CD4-positive, alpha-beta T cell treated with Interleukin-4 for 1 hour (primary cell): Measurements from ENCODE around the gene COL4A2.
"Not testable (repeated sequence)": the region's sequence is repeated elsewhere in the genome, so short reads cannot be mapped to it uniquely, and the experiment has no call there.

Experiments
- DNase-seq, 2 donors: peaks; one replicate each; pipeline ENCODE4 v3.0.0-alpha.2; 2020 to 2022

Gene COL4A2

DNA sequence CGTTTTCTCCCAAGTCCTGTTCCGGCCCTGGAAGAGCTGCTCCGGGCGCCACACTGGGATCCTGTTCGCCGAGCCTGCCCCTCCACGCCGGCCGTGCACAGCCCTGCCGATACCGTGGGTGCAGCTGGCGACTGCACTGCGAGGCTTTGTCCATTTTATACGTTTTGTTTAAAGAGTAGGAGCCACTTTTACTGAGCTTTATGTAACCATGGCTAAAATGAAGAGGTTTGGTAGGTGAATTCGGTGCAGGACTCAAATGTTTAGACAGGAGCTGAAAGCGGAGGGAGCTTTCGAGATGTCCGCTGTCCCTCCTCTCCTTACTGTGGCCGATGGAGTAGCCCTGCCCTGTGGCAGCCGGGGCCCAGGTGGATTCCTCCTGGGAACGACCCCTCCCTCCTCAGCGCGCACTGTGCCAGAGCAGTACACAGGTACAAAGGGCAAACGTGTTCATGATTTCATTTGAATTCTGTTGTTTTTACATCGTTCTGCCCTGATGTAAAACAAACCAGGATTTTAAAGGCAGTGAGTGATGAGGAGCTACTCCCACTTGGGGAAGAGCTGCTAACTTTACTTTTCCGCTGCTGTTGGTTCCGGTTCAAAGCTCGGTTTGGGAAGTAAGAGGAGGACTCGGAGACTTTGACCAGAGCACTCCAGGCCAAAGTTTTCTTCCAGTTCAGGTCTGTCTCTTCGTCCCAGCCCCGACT is 1.7 kb downstream of the COL4A2 start:
- no peak for DNase-seq

DNA sequence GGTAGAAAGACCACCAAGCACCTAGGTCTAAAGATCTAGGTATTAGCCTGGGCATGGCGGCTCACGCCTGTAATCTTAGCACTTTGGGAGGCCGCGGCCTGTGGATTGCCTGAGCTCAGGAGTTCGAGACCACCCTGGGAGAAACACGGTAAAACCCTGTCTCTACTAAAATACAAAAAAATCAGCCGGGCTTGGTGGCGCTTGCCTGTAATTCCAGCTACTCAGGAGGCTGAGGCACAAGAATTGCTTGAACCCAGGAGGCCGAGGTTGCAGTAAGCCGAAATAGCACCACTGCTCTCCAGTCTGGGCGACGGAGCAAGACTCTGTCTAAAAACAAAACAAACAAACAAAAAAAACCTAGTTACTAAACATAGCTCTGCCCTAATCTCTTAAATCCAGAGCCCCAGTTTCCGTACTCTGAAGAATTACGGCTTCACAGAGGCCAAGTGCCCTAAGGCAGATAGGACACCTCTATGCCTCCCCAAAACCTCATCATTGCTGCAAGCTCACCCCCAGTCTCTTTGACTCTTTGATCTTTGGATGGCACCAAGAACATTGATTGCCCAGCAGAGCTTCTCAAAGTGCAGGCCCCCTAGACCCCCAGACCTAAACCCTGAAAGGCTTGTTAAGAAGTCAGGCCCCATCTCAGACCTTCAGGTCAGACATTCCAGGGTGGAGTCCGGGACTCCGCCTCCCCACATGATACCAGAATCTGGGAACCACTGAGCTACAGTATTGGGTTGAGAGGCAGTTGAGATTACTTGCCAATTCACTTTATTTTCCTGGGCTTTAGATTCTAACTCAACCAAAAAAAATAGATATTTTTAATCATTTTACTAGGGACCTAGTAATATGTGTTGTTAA is 2.8 kb downstream of the COL4A2 start:
- DNase-seq: no peak

DNA sequence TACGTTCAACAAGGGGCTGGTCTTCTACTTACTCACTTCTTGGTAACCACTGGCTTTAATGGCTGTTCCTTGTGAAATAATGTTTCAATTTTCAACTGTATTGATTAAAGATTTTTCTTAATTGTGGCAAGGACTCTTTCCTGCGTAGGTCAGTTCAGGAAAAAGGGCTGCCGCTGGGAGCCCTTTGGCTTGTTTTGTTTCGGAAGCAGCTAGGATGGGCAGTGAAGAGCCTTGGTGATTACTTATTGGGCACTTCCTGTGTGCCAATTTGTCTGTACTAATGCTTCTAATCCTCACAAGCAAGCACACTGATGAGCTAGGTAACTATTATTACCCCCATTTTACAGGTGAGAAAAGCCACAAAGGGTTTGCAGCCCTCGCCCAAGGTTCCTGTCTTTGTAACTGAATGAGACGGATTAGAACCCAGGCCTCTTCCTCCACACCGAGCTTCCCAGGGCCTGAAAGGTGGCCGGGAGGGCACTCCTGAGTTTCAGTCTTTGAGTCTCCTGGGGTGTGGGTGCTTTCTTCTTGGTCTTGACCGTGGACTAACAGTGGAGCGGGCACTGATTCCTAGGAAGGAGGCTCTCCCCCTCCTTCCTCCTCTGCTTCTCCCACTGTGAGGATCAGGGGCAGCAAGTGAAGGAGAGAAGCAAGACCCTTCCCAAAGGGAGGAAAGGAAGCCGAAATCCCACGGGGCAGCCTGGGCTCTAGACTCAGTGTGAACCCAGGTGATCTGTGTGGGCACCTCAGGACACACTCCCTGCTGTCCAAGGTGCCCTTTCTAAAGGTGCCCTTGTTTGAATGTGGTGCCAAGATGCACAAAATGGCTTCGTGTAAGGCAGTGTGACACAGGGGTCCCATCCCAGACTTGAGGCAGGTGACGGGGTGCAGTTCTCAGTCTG is 3.7 kb downstream of the COL4A2 start:
- no peak for DNase-seq

- no peak for DNase-seq
These were observed 4.6 kb downstream of the COL4A2 start for GRCh38 chr13:110311443-110312338.

DNA sequence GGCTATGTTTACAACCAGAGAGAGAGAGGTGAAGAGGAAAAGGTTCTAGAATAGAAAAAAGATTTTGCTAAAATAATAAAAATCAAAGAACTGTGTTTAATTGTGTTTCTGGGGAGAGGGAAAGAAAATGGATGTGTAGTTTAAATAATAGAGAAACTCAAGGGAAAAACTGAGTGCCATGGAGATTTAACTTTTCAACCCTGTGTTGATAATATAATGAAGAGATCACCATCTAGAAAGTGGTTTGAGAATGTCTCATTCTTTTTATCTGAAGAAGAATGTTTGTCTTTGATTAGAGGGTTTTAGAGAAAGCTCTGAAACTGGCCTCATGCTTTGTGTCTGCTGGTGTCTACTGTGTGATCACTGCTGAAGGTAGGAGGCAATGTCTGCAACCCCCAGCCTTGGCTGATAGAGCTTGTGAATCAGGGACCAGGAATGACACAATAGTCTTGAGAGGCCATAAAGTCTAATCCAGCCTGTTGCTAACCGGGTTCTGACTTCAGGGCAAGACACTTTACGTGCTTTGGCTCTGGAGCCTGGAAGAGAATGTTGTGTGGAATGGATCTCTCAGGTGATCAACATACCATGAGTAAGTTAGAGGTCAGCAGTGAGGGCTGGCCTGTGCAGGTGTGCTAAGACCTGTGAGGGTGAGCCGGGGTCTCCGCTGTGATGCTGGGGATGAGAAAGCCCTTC is 5.4 kb downstream of the COL4A2 start:
- no peak for DNase-seq

GRCh38 chr13:110313261-110313660 is 6.2 kb downstream of the COL4A2 start:
- not testable (repeated sequence) for DNase-seq

DNA sequence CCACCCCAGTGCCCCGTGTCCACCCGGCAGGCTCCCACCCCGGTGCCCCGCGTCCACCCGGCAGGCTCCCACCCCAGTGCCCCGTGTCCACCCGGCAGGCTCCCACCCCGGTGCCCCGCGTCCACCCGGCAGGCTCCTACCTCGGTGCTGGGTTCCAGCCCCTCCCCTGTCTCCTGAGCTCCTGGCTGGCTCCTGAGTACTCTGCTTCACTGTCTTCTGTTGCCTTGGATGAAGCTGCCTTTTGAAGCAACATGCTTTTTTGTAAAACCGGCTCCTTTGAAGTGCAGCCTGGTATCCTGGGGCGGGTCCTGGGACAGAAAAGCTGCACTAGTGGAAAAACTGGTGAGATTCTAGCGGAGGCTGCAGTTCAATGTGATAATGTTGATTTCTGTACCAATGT is 6.6 kb downstream of the COL4A2 start:
- not testable (repeated sequence) for DNase-seq

- DNase-seq: no peak
These were observed 7.6 kb downstream of the COL4A2 start for GRCh38 chr13:110314516-110315245.

- DNase-seq: no peak
These were observed 9.1 kb downstream of the COL4A2 start for GRCh38 chr13:110316196-110316595.

GRCh38 chr13:110317093-110317492 is 10.0 kb downstream of the COL4A2 start:
- no peak for DNase-seq

GRCh38 chr13:110317496-110318195 is 10.6 kb downstream of the COL4A2 start:
- DNase-seq: no peak

DNA sequence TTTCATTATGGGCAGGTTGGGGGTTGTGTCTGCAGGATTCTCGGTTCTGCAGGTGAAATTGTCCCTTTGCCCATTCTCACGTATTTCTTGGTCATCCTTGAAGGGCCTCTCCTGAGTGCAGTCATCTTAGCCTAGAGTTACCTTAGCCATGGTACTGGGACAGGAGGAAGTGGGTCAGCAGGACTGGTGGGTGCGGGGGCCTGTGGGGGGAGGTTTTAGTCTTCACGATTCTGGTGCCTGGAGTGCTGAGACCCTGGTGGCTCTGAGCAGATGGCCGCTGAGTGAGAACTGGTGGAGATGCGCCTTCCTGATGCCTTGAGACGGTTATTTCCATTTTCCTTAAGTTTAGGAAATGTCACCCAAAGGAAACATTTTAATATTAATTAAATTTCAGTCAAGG is 11.8 kb downstream of the COL4A2 start:
- no peak for DNase-seq

GRCh38 chr13:110319397-110319773 is 12.3 kb downstream of the COL4A2 start:
- DNase-seq: no peak

DNA sequence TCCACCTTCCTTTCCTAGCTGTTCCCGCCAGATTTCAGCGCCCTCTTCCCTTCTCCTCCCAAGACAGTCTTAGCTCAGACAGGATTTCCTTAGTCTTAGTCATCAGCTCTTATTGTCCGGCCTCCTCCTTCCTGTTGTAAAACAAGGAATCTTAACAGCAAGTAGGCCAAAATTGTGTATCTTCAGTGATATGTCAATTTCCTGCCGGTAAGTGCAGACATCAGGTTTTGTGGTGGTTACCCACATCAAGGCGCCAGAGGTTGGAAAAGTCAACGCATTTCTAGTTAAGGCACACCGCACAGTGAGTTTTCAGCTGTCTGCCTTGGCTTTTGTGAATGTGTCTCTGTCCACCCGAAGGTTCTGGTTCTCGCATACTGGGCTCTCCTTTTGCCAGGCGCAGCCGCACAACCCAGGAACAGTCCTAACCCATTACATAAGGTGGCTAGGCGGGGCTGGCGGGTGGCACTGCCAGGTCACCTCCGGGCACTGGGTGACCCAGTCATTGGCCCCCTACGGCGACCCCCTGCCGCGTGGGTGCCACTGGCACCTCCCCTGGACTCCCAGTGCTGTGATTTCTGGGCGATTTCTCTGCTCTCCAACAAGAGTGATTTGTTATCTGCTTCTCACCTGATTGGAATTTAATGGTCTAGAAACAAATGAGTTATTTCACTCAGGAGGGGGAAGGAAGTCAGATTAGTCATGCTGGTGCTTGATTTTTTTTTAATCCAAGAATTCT is 12.9 kb downstream of the COL4A2 start:
- no peak for DNase-seq

- no peak for DNase-seq
These were observed 13.6 kb downstream of the COL4A2 start for GRCh38 chr13:110320645-110321044.

GRCh38 chr13:110321573-110321972 is 14.5 kb downstream of the COL4A2 start:
- not testable (repeated sequence) for DNase-seq

DNA sequence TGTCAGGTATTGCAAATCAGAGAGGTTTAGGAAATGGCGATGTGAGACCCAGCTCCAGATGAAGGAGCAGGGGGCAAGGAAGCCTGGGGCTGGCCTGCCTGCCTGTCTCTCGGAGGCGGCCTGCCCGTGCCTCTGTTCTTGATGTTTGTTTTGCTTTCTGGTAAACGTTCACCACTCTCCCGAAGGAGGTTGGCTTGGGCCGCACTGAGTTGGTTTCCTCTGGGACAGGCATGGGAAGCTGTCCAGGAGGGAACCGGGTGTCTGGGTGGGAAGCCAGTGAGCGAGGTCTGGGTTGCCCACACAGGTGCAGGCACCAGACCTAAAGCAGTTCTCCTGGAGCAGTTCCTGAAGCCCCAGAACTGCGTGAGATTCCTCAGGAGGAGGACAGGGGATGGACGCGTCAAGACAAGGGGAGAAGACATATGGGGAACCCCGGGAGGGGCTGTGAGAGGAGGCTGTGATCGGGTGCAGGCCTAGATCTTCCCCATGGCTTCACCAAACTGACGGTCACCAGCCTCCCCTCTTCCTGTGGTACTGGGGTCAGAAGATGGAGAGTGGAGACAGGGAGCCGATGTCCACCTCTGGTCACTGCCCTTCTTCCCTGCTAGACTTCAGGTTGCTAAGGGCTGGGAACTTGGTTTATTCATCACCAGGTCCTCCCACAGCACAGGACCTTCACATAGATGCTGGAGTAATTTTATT is 15.2 kb downstream of the COL4A2 start:
- DNase-seq: no peak

- DNase-seq: no peak
These were observed 15.7 kb downstream of the COL4A2 start for GRCh38 chr13:110322828-110323171.
